HUES64 (cell line): Measurements from ENCODE around the gene NPC1L1. TPM values are rescaled to one million over a fixed set of nuclear protein-coding genes. Genes with fewer than 3 reads are reported as not detected.
A peak's percentile ranks its signal among the peaks of the same experiment; 100 is the strongest.

Source experiments
- H3K27ac ChIP-seq: 2 replicates; pipeline ENCODE4 v1.7.0; 2013; ENCODE audit warnings: low read depth, low read length, inconsistent platforms
- H3K27me3 ChIP-seq: 2 replicates; pipeline ENCODE4 v1.6.1; 2013; ENCODE audit warnings: mild to moderate bottlenecking, low read length; ENCODE audit not compliant: insufficient read depth
- H3K36me3 ChIP-seq: 2 replicates; pipeline ENCODE4 v1.6.1; 2013; ENCODE audit warnings: mild to moderate bottlenecking, low read length; ENCODE audit not compliant: insufficient read depth
- H3K4me1 ChIP-seq: 2 replicates; pipeline ENCODE4 v1.6.1; 2013; ENCODE audit warnings: mild to moderate bottlenecking, low read length, moderate library complexity; ENCODE audit not compliant: insufficient read depth
- H3K4me3 ChIP-seq: 2 replicates; pipeline ENCODE4 v1.5.1; 2013; ENCODE audit warnings: mild to moderate bottlenecking, low read length, moderate library complexity
- H3K9ac ChIP-seq: 2 replicates; pipeline ENCODE4 v1.6.1; 2013; ENCODE audit warnings: mild to moderate bottlenecking, low read depth, low read length
- H3K9me3 ChIP-seq: 2 replicates; pipeline ENCODE4 v1.6.1; 2013; ENCODE audit warnings: low read depth, low read length; ENCODE audit not compliant: insufficient read depth
- WGBS: fragments of 150-250, 120-280 bp; methylation state at CpG from one replicate; pipeline ENCODE4 v1.1.7; 2013; ENCODE audit warnings: missing lambda C conversion rate; 5-methylcytosine and 5-hydroxymethylcytosine counted together
- polyA plus RNA-seq, 2 experiments: library from polyadenylated mRNA; stranded (reverse); fragments of 50-300 nt; gene quantifications; one replicate each; pipeline ENCODE4 v1.2.3, GENCODE V29; 2013

The NPC1L1 gene
- polyA plus RNA-seq (2013, experiment 1 of 2): 0.45 TPM
- polyA plus RNA-seq (2013, experiment 2 of 2): 0.44 TPM

- Histone ChIP-seq H3K4me1 (no peaks in the 10 kb centered on the region), H3K9me3 (no peaks in the 10 kb centered on the region), H3K4me3 (no peak within 1 kb of the TSS), H3K27ac (no peak within 1 kb of the TSS), H3K36me3 (no peaks in the 10 kb centered on the region), H3K9ac (no peak within 1 kb of the TSS), H3K27me3 (no peaks in the 10 kb centered on the region)
- 89% methylated on average over 20 of the region's 20 CpGs for WGBS
Observed at GRCh38 chr7:44541028-44541869, at the start of gene NPC1L1. Gene NPC1L1, minus strand, starts transcription at chr7:44541330. Its CDS starts 71 bp downstream, at chr7:44541259.

- no peaks in the 10 kb centered on the region for H3K9me3 ChIP-seq
- no peaks in the 10 kb centered on the region for H3K36me3 ChIP-seq
- H3K4me1 ChIP-seq: no peaks in the 10 kb centered on the region
- no peak overlapping the region for H3K9ac ChIP-seq
- H3K4me3 ChIP-seq: no peak overlapping the region
- WGBS: 100% methylated on average over 1 of the region's 1 CpG
- H3K27ac ChIP-seq: no peak overlapping the region
- H3K27me3 ChIP-seq: no peaks in the 10 kb centered on the region
Observed at GRCh38 chr7:44590910-44591309, 49.8 kb upstream of the NPC1L1 start.

- H3K27me3 ChIP-seq: no peaks in the 10 kb centered on the region
- no peaks in the 10 kb centered on the region for H3K9me3 ChIP-seq
- WGBS: 61% methylated on average over 4 of the region's 6 CpGs
- no peak overlapping the region for H3K27ac ChIP-seq
- H3K9ac ChIP-seq: no peak overlapping the region
- no peaks in the 10 kb centered on the region for H3K36me3 ChIP-seq
- no peaks in the 10 kb centered on the region for H3K4me1 ChIP-seq
- H3K4me3 ChIP-seq: no peak overlapping the region
Observed at GRCh38 chr7:44587843-44588711, 46.9 kb upstream of the NPC1L1 start.

- H3K9me3 ChIP-seq: no peaks in the 10 kb centered on the region
- no peak overlapping the region for H3K9ac ChIP-seq
Observed at GRCh38 chr7:44583146-44583865, 42.2 kb upstream of the NPC1L1 start.

GRCh38 chr7:44581879-44582603 is 40.9 kb upstream of the NPC1L1 start, which contains the start of gene TMED4:
Gene TMED4, minus strand, starts transcription at chr7:44582231. Its CDS starts 25 bp downstream, at chr7:44582206.
- H3K4me3 ChIP-seq: peak within 1 kb of the TSS; percentile 91
- H3K9ac ChIP-seq: peak within 1 kb of the TSS; percentile 84
- peaks cover 33% of the 10 kb centered on the region for H3K36me3 ChIP-seq
- no peaks in the 10 kb centered on the region for H3K9me3 ChIP-seq
- H3K27me3 ChIP-seq: no peaks in the 10 kb centered on the region
- WGBS: under 1% methylated on average over 71 of the region's 71 CpGs
- peaks cover 6% of the 10 kb centered on the region; the same call in 1 of the 2 replicates for H3K4me1 ChIP-seq
- peak within 1 kb of the TSS; percentile 94 for H3K27ac ChIP-seq

More at GRCh38 chr7:44583146-44583865, 42.2 kb upstream of the NPC1L1 start:
- Histone ChIP-seq H3K36me3 (peaks cover 28% of the 10 kb centered on the region), H3K4me1 (peaks cover 6% of the 10 kb centered on the region; the same call in 1 of the 2 replicates), H3K4me3 (peak overlapping the region; percentile 91), H3K27me3 (no peaks in the 10 kb centered on the region), H3K27ac (no peak overlapping the region)
- WGBS: 95% methylated on average over 11 of the region's 13 CpGs

- Histone ChIP-seq H3K27me3 (no peaks in the 10 kb centered on the region), H3K4me1 (peaks cover 6% of the 10 kb centered on the region; the same call in 1 of the 2 replicates), H3K4me3 (peak overlapping the region; percentile 91), H3K9me3 (no peaks in the 10 kb centered on the region), H3K36me3 (peaks cover 35% of the 10 kb centered on the region), H3K27ac (peak overlapping the region; percentile 52), H3K9ac (peak overlapping the region; percentile 84)
- WGBS: 31% methylated on average over 30 of the region's 30 CpGs
Observed at GRCh38 chr7:44580945-44581878, 40.1 kb upstream of the NPC1L1 start.

- Histone ChIP-seq H3K4me1 (peaks cover 9% of the 10 kb centered on the region; the same call in 1 of the 2 replicates), H3K36me3 (peaks cover 65% of the 10 kb centered on the region), H3K9me3 (no peaks in the 10 kb centered on the region), H3K27me3 (no peaks in the 10 kb centered on the region), H3K4me3 (no peak overlapping the region), H3K9ac (no peak overlapping the region), H3K27ac (no peak overlapping the region)
- WGBS: 90% methylated on average over 2 of the region's 2 CpGs
Observed at GRCh38 chr7:44576228-44576627, 35.1 kb upstream of the NPC1L1 start.

- H3K4me3 ChIP-seq: peak overlapping the region; percentile 93
- H3K9ac ChIP-seq: no peak overlapping the region
- no peaks in the 10 kb centered on the region for H3K27me3 ChIP-seq
- peaks cover 4% of the 10 kb centered on the region; the same call in 1 of the 2 replicates for H3K4me1 ChIP-seq
- no peak overlapping the region for H3K27ac ChIP-seq
- no peaks in the 10 kb centered on the region for H3K9me3 ChIP-seq
- H3K36me3 ChIP-seq: peaks cover 66% of the 10 kb centered on the region
Observed at GRCh38 chr7:44575054-44575453, 33.9 kb upstream of the NPC1L1 start.

- peak overlapping the region; percentile 82; the same call in 1 of the 2 replicates for H3K27ac ChIP-seq
- H3K9me3 ChIP-seq: no peaks in the 10 kb centered on the region
- H3K9ac ChIP-seq: peak overlapping the region; percentile 92
- no peaks in the 10 kb centered on the region for H3K27me3 ChIP-seq
- peak overlapping the region; percentile 93 for H3K4me3 ChIP-seq
- WGBS: 45% methylated on average over 14 of the region's 18 CpGs
- H3K36me3 ChIP-seq: peaks cover 66% of the 10 kb centered on the region
- H3K4me1 ChIP-seq: peaks cover 4% of the 10 kb centered on the region; the same call in 1 of the 2 replicates
Observed at GRCh38 chr7:44574287-44574872, 33.2 kb upstream of the NPC1L1 start.
